NB4 (cell line): ENCODE measurements around the gene GNB4.

Experiments
- CTCF ChIP-seq: IDR thresholded peaks from one replicate; pipeline ENCODE4 v1.5.1; 2012; ENCODE audit warnings: low read depth, low read length
- POLR2A ChIP-seq: IDR thresholded peaks from 2 replicates; pipeline ENCODE4 v1.6.1; 2011; ENCODE audit warnings: mild to moderate bottlenecking; ENCODE audit not compliant: insufficient read length; ENCODE audit errors: extremely low read depth

- no peak for TF ChIP-seq CTCF
- no peak for TF ChIP-seq POLR2A
Measured at GRCh38 chr3:179376474-179376873, 74.8 kb downstream of the GNB4 start.
